IPS DF 6.9 (cell line): ENCODE data around the gene FUT9.

Experiments
- DNase-seq: peaks from one replicate; pipeline ENCODE4 v3.0.0-alpha.2; 2013; ENCODE audit warnings: low read depth, low spot score
- H3K27ac ChIP-seq: one replicate; pipeline ENCODE4 v1.5.1; 2013; ENCODE audit warnings: low read length, control low read depth
- H3K27me3 ChIP-seq: 2 replicates; pipeline ENCODE4 v1.6.1; 2013; ENCODE audit warnings: mild to moderate bottlenecking, low read length; ENCODE audit not compliant: control insufficient read depth, insufficient read depth
- H3K36me3 ChIP-seq: 2 replicates; pipeline ENCODE4 v1.6.1; 2013; ENCODE audit warnings: low read length; ENCODE audit not compliant: control insufficient read depth, insufficient read depth
- H3K4me1 ChIP-seq: 2 replicates; pipeline ENCODE4 v1.6.1; 2013; ENCODE audit warnings: low read length; ENCODE audit not compliant: control insufficient read depth, insufficient read depth
- H3K4me3 ChIP-seq: 2 replicates; pipeline ENCODE4 v1.5.1; 2013; ENCODE audit warnings: mild to moderate bottlenecking, low read length
- H3K9me3 ChIP-seq: 2 replicates; pipeline ENCODE4 v1.6.1; 2013; ENCODE audit warnings: low read length, inconsistent platforms; ENCODE audit not compliant: control insufficient read depth, insufficient read depth
- WGBS: extraction: QIAGEN DNeasy Blood & Tissue Kit; methylation state at CpG from one replicate; pipeline ENCODE4 v1.1.7; 2013; ENCODE audit warnings: mixed read lengths, missing lambda C conversion rate; ENCODE audit not compliant: insufficient read length, insufficient coverage; 5-methylcytosine and 5-hydroxymethylcytosine counted together

Gene FUT9

GRCh38 chr6:96110878-96111277 lies 95.1 kb downstream of the FUT9 start:
- Histone ChIP-seq H3K4me1 (no peaks in the 10 kb centered on the region), H3K4me3 (no peak overlapping the region), H3K27me3 (no peaks in the 10 kb centered on the region), H3K27ac (no peak overlapping the region), H3K36me3 (no peaks in the 10 kb centered on the region), H3K9me3 (no peaks in the 10 kb centered on the region)
- no CpG with 5 or more reads among the region's 2 CpGs for WGBS
- no peak for DNase-seq

GRCh38 chr6:96116674-96117073 lies 100.9 kb downstream of the FUT9 start:
- Histone ChIP-seq H3K27me3 (no peaks in the 10 kb centered on the region), H3K36me3 (no peaks in the 10 kb centered on the region), H3K4me3 (no peak overlapping the region), H3K9me3 (no peaks in the 10 kb centered on the region), H3K4me1 (no peaks in the 10 kb centered on the region), H3K27ac (no peak overlapping the region)
- DNase-seq, result no peak
- WGBS, result no CpG with 5 or more reads among the region's 1 CpG

GRCh38 chr6:96124778-96125177 lies 109.0 kb downstream of the FUT9 start:
- no peaks in the 10 kb centered on the region for H3K27me3 ChIP-seq
- no peak overlapping the region for H3K27ac ChIP-seq
- H3K4me3 ChIP-seq, result no peak overlapping the region
- no peaks in the 10 kb centered on the region for H3K36me3 ChIP-seq
- no peaks in the 10 kb centered on the region for H3K9me3 ChIP-seq
- DNase-seq, result no peak
- H3K4me1 ChIP-seq, result no peaks in the 10 kb centered on the region
- WGBS, result no CpG with 5 or more reads among the region's 1 CpG

- Histone ChIP-seq H3K27ac (no peak overlapping the region), H3K27me3 (no peaks in the 10 kb centered on the region), H3K36me3 (no peaks in the 10 kb centered on the region), H3K4me3 (no peak overlapping the region), H3K9me3 (no peaks in the 10 kb centered on the region), H3K4me1 (no peaks in the 10 kb centered on the region)
- DNase-seq, result no peak
- WGBS, result no CpG with 5 or more reads among the region's 2 CpGs
Measured at GRCh38 chr6:96138406-96138805, 122.6 kb downstream of the FUT9 start.

- no peak overlapping the region for H3K4me3 ChIP-seq
Measured at GRCh38 chr6:96142142-96142541, 126.4 kb downstream of the FUT9 start.

GRCh38 chr6:96150431-96150830 lies 134.7 kb downstream of the FUT9 start:
- Histone ChIP-seq H3K27ac (no peak overlapping the region), H3K4me3 (no peak overlapping the region), H3K27me3 (no peaks in the 10 kb centered on the region), H3K4me1 (no peaks in the 10 kb centered on the region), H3K9me3 (no peaks in the 10 kb centered on the region), H3K36me3 (no peaks in the 10 kb centered on the region)
- WGBS, result no CpG with 5 or more reads among the region's 2 CpGs
- no peak for DNase-seq

More at GRCh38 chr6:96142142-96142541, 126.4 kb downstream of the FUT9 start:
- no peaks in the 10 kb centered on the region for H3K36me3 ChIP-seq
- H3K9me3 ChIP-seq, result no peaks in the 10 kb centered on the region
- H3K27me3 ChIP-seq, result no peaks in the 10 kb centered on the region
- DNase-seq, result no peak
- no CpG with 5 or more reads among the region's 2 CpGs for WGBS
- no peak overlapping the region for H3K27ac ChIP-seq
- no peaks in the 10 kb centered on the region for H3K4me1 ChIP-seq

- WGBS, result no CpG with 5 or more reads among the region's 3 CpGs
- H3K4me3 ChIP-seq, result no peak overlapping the region
Measured at GRCh38 chr6:96151707-96152106, 135.9 kb downstream of the FUT9 start.

GRCh38 chr6:96152114-96152708 lies 136.4 kb downstream of the FUT9 start:
- Histone ChIP-seq H3K4me1 (no peaks in the 10 kb centered on the region), H3K9me3 (no peaks in the 10 kb centered on the region), H3K4me3 (no peak overlapping the region), H3K36me3 (no peaks in the 10 kb centered on the region), H3K27me3 (no peaks in the 10 kb centered on the region), H3K27ac (no peak overlapping the region)
- no peak for DNase-seq
- no CpG with 5 or more reads among the region's 3 CpGs for WGBS

More at GRCh38 chr6:96151707-96152106, 135.9 kb downstream of the FUT9 start:
- H3K4me1 ChIP-seq, result no peaks in the 10 kb centered on the region
- no peak overlapping the region for H3K27ac ChIP-seq
- no peaks in the 10 kb centered on the region for H3K9me3 ChIP-seq
- H3K27me3 ChIP-seq, result no peaks in the 10 kb centered on the region
- no peak for DNase-seq
- H3K36me3 ChIP-seq, result no peaks in the 10 kb centered on the region

GRCh38 chr6:96153775-96154174 lies 138.0 kb downstream of the FUT9 start:
- no peak overlapping the region for H3K4me3 ChIP-seq
- no peaks in the 10 kb centered on the region for H3K36me3 ChIP-seq
- H3K9me3 ChIP-seq, result no peaks in the 10 kb centered on the region
- no peaks in the 10 kb centered on the region for H3K4me1 ChIP-seq
- no peaks in the 10 kb centered on the region for H3K27me3 ChIP-seq
- H3K27ac ChIP-seq, result no peak overlapping the region
- no peak for DNase-seq

- no peak for DNase-seq
- H3K4me1 ChIP-seq, result no peaks in the 10 kb centered on the region; the same call in 1 of the 2 replicates
- no peaks in the 10 kb centered on the region for H3K36me3 ChIP-seq
- H3K27me3 ChIP-seq, result no peaks in the 10 kb centered on the region
- WGBS, result no CpG with 5 or more reads among the region's 4 CpGs
- no peak overlapping the region for H3K4me3 ChIP-seq
- H3K9me3 ChIP-seq, result no peaks in the 10 kb centered on the region
- no peak overlapping the region for H3K27ac ChIP-seq
Measured at GRCh38 chr6:96156425-96156824, 140.7 kb downstream of the FUT9 start.

- H3K36me3 ChIP-seq, result no peaks in the 10 kb centered on the region
- no peak overlapping the region for H3K27ac ChIP-seq
- H3K9me3 ChIP-seq, result no peaks in the 10 kb centered on the region
- H3K4me1 ChIP-seq, result no peaks in the 10 kb centered on the region; the same call in 1 of the 2 replicates
- no peak for DNase-seq
- no peaks in the 10 kb centered on the region for H3K27me3 ChIP-seq
- no CpG with 5 or more reads among the region's 3 CpGs for WGBS
- no peak overlapping the region for H3K4me3 ChIP-seq
Measured at GRCh38 chr6:96157018-96157565, 141.3 kb downstream of the FUT9 start.
